Measurements from ENCODE around the gene TPRG1L.

GRCh38 chr1:3584915-3585314, 39.9 kb upstream of the TPRG1L start:
- no peak for TF ChIP-seq CTCF (IDR thresholded peaks at IDR 0.05)
- no peak for TF ChIP-seq POLR2AphosphoS5 (IDR thresholded peaks at IDR 0.05)
- no peak for TF ChIP-seq POLR2A (IDR thresholded peaks at IDR 0.05)

Data from upper lobe of left lung (tissue), 4 donors.